ENCODE measurements around the gene ILF3.

DNA sequence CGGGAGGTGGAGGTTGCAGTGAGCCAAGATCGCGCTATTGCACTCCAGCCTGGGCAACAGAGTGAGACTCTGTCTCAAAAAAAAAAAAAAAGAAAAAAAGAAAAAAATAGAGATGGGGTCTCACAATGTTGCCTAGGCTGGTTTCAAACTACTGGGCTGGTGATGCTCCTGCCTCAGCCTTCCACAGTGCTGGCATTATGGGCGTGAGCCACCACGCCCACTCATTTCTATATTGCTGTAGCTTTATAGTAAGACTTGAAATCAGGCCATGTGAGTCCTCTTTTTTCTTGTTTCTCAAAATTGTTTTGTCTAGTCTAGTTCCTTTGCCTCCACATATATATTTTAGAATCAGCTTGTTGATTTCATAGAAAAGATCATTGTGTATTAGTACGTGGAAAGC lies 82.0 kb downstream of the ILF3 start:
- TF ChIP-seq, protein P1, sequence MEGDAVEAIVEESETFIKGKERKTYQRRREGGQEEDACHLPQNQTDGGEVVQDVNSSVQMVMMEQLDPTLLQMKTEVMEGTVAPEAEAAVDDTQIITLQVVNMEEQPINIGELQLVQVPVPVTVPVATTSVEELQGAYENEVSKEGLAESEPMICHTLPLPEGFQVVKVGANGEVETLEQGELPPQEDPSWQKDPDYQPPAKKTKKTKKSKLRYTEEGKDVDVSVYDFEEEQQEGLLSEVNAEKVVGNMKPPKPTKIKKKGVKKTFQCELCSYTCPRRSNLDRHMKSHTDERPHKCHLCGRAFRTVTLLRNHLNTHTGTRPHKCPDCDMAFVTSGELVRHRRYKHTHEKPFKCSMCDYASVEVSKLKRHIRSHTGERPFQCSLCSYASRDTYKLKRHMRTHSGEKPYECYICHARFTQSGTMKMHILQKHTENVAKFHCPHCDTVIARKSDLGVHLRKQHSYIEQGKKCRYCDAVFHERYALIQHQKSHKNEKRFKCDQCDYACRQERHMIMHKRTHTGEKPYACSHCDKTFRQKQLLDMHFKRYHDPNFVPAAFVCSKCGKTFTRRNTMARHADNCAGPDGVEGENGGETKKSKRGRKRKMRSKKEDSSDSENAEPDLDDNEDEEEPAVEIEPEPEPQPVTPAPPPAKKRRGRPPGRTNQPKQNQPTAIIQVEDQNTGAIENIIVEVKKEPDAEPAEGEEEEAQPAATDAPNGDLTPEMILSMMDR (IDR thresholded peaks at IDR 0.05) = no peak
- no peak for TF ChIP-seq POLR2A (IDR thresholded peaks at IDR 0.05)

Data from thyroid gland (tissue), 4 donors.